HG02938 (cell line): Measurements from ENCODE around the gene CTIF.

Experiments
- ATAC-seq: cut with Tn5 transposase; IDR thresholded peaks from one replicate; pipeline ENCODE4 v1.9.1; 2021; ENCODE audit warnings: mild to moderate bottlenecking, moderate library complexity; ENCODE audit not compliant: unreplicated experiment

The CTIF gene

DNA sequence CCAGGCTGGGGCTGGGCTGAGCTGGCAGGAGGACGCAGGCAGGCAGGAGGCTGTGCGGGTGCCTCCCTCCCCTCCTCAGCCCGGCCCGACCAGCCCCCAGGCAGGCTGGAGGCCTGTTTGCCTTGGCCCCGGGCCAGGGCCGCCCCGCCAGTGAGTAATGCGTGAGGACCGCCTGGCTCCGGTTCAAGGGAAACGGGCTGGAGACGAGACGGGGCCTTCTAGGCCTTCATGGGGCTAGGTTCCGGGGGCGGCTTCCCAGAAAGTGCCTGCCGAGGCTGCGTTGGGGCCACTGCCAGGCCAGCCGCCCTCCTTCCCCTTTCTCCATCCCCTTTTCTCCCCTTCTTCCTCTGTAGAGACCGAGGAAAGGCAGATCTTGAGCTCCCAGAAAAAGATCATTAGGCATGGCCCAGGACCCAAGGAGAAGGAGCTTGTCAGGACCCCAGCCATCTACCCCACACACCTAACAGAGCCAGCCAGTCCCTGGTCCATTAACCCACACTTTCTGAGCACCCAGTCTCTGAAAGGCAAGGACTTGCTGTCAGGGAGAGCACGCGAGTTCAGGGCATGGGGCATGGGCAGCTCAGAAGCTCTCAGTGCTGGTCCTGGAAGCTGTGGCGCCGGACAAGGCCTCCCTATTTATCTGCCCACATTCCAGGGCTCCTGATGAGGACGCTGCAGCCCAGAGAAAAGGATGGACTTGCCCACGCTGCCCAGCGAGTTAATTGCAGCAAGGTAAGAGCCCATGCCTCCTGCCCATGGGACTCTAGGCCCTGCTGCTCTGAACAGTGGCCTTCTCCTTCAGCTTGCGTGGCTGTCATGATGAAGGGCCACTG is 363.4 kb downstream of the CTIF start:
- no peak for ATAC-seq

DNA sequence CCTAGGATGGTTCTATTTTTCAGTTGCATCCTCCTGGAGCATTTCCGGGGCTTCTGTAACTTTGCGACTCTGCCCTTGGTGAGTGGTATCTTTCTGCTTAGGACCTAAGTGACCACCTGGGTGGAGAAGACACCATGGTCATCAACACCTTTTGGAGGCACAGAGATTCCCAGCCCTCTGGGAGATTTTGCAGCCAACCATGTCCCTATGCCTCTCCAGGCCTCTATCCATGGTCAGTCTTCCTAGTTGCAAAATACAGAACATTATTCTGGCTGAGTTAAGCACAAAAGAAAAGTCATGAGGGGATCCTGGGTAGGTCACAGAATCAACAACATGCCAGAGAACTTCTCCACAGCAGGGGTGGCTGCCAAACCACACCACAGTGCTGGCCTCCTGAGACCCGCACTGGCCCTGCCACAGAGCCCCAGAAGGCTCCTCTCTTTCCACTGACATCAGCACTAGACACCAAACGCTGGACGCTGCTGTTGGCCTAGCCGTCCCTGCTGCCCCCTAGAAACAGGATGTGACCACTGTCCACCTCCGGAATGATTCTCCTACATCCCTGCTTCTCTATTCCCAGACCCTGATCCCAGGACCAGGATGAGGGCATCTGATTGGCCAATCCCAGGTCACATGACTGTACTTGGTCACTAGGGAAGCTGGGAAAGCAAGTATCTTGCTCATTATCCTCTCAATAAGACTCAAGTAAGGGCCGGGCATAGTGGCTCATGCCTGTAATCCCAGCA is 364.2 kb downstream of the CTIF start:
- ATAC-seq: no peak

DNA sequence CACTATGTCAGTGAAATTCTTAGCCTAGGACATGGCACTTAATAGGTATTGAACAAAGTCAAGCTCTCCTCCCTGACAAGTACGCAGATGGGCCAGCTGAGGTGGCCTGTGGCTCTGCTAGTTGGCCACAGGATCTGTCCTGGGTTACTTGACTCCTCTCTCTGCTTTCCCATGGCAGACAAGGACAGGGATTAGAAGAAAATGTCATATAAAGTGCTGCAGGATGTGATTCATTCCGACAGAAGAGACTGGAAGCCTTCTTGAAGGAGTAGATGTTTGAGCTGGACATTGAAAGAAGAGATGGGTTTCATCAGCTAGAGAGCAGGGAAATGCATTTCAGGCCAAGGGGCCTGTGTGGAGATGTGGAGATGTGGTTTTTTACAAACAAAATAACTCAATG is 365.3 kb downstream of the CTIF start:
- ATAC-seq: no peak

DNA sequence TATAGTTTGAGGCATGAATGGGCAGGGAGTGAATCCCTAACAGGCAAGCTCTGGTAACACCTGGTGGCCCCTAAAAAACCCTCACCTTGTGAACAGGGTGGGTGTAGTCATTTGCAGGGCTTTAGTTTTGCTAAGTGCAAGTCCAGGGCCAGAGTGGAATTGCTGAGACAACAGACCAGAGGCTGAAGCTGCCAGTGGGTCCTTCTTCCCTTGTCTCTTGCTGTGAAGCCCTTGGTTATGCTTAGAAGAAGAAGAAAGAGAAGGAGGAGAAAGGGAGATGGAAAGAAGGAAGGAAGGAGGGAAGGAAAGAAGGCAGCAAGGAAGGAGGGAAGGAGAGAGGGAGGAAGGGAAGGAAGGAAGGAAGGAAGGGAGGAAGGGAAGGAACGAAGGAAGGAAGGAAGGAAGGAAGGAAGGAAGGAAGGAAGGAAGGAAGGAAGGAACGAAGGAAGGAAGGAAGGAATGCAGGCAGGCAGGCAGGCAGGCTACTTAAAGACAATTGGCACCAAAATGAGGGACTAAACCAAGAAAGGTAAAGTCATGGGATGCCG is 366.1 kb downstream of the CTIF start:
- no peak for ATAC-seq

DNA sequence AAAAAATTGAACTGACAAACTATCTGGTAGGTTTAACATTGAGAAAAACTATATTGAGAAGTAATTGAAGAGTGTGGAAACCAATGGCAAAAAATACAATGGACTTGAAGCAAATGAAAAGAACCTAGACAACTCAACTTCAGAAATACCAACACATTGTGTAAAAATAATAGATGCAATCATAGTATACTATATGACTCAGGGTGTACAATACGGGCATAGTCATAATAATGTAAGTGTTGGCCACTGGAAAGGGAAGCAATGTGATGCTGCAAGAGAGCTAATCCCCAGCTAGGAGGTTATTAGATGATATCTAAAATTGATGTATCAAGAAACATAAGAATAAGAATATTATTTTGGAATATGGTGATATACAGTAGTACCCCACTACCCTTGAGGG is 366.7 kb downstream of the CTIF start:
- ATAC-seq: no peak

DNA sequence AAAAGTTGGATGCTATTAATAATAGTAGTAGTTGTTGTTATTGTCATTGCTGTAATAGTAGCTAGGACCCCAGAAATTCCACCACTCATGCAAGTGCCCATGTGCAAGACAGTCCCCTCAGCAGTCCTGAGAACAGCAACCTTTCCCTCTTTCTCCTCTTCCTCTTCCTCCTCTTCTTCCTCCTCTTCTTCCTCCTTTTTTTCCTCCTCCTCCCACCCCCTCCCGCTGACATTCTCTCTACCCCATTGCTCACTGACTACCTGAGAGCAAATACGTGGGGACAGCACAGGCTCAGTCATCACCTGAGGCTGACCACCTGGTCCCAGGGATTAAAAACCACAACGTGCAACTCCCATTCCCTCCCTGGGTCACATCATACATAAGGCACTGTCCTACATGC is 370.1 kb downstream of the CTIF start:
- ATAC-seq: no peak

DNA sequence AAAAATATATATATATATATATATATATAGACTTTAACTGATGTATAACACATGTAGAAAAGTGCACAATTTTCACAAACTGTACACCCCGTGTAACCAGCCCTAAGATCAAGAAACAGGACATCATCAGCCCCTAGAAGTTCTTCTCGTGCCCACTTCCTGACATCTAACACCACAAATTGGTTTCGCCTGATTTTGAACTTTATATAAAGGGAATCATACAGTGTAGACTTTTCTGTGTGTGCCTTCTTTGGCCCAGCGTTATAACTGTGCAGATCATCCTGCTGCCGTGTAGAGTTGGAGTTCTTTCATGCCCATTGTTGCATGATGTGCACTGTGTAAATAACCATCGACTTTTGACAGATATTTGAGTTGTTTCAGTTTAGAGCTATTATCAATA is 370.9 kb downstream of the CTIF start:
- no peak for ATAC-seq

DNA sequence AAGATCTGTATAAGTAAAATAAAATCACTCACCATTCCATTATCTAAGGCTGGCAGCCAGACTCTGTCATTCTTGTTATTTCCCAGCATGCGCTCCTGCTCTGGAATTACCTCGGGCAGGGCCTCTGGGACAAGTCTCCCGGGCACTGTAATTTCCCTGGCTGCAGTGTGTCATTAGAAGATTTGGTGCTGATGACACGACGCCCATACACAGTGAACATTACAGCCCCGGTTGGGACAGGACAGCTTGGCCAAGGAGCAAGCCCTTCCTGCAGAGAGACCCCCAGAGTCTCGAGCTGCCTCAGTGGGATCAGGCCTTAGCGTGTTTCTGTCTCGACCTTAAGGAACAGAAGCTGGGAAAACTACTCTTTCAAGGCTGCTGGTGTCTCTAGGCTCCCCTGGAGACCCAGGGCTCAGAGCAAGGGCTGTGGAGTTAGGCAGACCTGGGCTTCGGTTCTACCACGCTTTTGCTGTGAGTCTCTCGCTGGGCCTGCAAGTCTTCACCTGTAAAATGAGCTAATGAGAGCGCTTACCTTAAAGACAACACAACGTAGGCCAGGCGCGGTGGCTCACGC is 372.2 kb downstream of the CTIF start:
- ATAC-seq: no peak
